ENCODE measurements around the gene ECE2. TPM values are rescaled to one million over a fixed set of nuclear protein-coding genes. Genes with fewer than 3 reads are reported as not detected.
"Not testable (repeated sequence)": the region's sequence is repeated elsewhere in the genome, so short reads cannot be mapped to it uniquely, and the experiment has no call there.

Gene ECE2
- total RNA-seq, 1 donor, result not detected

DNA sequence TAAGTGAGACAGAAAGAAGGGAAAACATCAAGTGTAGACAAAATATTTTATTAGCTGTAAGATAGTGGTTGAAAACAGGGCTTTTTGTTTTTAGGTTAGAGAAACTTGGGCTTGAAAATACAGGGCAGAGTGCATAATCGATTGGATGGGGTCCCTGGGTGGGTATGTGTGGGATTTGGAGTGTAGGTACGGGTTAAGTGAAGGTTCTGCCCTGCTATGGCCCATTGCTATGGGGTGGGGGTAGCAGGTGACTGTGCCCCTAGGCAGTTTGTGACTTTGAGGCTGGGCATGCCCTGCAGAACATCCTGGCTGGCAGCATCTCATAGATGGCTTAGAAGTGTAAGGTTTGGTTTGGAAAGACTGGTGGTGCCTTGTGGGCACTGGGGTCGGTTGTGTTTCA, 57.9 kb downstream of the ECE2 start:
- DNase-seq (ENCODE audit: low read depth in 2 of 3, low spot score in 2 of 3), result no peak

GRCh38 chr3:184334470-184335158, 58.8 kb downstream of the ECE2 start:
- peak in 2 of 3 donors; percentile 33 to 52 for DNase-seq (ENCODE audit: low read depth in 2 of 3, low spot score in 2 of 3)

DNA sequence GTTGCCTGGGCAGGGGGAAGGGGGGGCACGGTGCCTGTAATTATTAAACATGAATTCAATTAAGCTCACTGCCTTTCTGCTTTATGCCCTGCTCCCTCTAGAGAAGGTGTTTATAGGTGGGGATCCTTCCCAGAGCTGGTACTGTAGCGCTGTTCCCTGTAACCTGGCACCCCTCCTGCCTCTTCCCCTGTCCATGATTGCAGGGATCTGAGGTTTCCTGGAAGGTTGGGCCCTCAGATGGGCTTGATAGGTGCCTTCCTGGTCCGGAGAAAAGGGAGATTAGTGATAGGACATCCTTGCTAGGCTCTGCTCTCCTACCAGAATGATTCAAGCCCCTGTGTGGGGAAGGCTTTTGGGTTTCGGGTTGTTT, 59.5 kb downstream of the ECE2 start:
- no peak for DNase-seq (ENCODE audit: low read depth in 2 of 3, low spot score in 2 of 3)

DNA sequence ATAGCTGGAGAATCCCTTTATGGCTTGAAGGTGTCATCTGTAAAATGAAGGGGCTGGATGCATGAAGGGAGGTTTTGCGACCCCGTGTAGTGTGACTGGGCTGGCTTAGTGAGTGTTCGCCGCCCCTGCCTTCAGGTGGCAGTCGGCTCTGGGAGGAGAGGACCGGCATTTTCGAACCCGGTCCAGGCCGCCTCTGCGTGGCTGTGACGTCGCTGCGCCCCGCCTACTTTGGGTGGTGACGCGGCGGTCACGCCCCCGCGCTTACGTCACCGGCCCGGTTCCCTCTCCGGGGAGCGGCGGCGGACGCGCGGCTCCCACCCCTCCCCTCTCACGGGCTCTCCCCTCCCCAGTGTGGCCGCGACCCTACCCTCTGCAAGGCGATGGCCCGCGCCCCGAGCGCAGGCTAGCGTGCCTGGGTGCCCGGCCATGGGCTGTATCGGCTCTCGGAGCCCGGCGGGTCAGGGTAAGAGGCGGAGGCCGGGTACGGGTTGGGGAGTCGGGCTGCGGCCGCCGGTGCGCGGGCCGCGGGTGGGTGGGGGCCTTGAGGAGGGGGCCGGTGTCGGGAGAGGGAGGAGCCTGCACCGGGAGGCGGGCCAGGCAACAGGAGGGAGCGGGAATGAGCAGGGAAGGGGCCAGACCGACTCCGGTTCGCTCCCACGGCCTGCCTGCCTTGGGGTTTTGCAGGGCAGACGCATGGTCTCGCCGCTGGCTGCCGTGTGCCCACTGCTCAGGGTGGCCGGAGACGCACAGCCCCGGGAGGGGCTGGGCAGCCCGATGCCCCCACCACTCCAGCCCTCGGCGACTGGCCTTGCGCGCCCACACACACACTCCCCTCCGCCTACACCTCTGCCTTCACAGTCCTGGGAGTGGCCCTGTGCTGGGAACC, 60.1 kb downstream of the ECE2 start:
- peak; percentile 76 to 88 (median 79) for DNase-seq (ENCODE audit: low read depth in 2 of 3, low spot score in 2 of 3)

- DNase-seq (ENCODE audit: low read depth in 2 of 3, low spot score in 2 of 3), result no peak
These were observed 61.0 kb downstream of the ECE2 start for GRCh38 chr3:184336547-184337398.

- no peak for DNase-seq (ENCODE audit: low read depth in 2 of 3, low spot score in 2 of 3)
These were observed 61.5 kb downstream of the ECE2 start, which contains the start of gene FAM131A for GRCh38 chr3:184337399-184337714. FAM131A (plus strand) TSS chr3:184337600; CDS start chr3:184337631, 31 bp downstream.

GRCh38 chr3:184337981-184338380, 62.2 kb downstream of the ECE2 start:
- no peak for DNase-seq (ENCODE audit: low read depth in 2 of 3, low spot score in 2 of 3)

- no peak for DNase-seq (ENCODE audit: low read depth in 2 of 3, low spot score in 2 of 3)
These were observed 62.7 kb downstream of the ECE2 start for GRCh38 chr3:184338511-184338945.

DNA sequence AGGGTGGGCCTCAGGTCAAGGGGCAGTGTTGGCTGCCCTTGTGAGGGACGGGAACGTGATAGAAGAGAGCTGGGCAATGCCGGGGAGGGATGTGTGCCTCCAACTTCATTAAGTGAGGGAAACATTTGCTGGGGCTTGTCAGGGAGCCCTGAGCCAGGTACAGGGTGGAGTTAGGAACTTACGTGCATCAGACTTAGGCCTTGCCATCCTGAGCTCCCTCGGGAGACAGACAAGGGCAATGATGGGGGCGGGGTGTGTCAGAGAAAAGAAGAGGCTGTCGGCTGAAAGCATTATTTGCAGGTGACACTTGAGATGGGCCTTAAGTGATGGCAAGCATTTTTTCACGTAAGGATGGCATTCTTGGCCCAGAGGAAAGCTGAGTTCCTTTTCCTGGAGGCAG, 63.2 kb downstream of the ECE2 start:
- DNase-seq (ENCODE audit: low read depth in 2 of 3, low spot score in 2 of 3), result no peak

DNA sequence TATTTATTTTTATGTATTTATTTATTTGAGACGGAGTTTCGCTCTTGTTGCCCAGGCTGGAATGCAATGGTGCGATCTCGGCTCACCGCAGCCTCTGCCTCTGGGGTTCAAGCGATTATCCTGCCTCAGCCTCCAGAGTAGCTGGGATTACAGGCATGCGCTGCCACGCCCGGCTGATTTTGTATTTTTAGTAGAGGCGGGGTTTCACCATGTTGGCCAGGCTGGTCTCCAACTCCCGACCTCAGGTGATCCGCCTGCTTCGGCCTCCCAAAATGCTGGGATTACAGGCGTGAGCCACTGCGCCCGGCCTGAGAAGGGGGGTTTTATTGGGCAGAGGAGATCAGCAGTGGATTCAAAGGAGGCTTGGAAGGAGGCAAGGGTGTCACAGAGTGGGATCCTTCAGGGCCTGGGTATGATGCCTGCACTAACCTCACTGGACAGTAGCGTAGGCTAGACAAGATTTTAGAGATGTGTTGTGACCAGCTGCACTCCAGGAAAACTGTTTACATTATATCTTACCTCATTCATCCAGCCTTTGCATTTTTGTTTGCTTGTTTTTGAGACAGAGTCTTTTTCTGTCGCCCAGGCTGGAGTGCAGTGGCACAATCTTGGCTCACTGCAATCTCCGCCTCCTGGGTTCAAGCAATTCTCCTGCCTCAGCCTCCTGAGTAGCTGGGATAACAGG, 63.8 kb downstream of the ECE2 start:
- not testable (repeated sequence) for DNase-seq (ENCODE audit: low read depth in 2 of 3, low spot score in 2 of 3)

DNA sequence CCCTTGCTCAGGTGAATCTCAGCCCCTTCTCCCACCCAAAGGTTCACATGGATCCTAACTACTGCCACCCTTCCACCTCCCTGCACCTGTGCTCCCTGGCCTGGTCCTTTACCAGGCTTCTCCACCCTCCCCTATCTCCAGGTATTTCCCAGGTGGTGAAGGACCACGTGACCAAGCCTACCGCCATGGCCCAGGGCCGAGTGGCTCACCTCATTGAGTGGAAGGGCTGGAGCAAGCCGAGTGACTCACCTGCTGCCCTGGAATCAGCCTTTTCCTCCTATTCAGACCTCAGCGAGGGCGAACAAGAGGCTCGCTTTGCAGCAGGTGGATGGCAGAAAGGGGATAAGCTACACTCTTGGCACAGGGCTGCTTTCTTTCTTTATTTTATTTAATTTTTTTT, 66.1 kb downstream of the ECE2 start:
- no peak for DNase-seq (ENCODE audit: low read depth in 2 of 3, low spot score in 2 of 3)

Small RNA genes within 50 kb of the gene (small RNA-seq; reads per million reads assigned to genes)
- gene MIR1224 (not detected), gene SNORD66 (2,186 reads per million, percentile 99 among the genes with 10 or more reads in this experiment)

Other genes starting within 250 kb of the ECE2 start
- not detected for gene HTR3D, start 244.3 kb upstream of the ECE2 start, total RNA-seq
- not detected for gene HTR3C, start 223.0 kb upstream of the ECE2 start, total RNA-seq
- not detected for gene HTR3E, start 179.0 kb upstream of the ECE2 start, total RNA-seq
- 60.3 TPM for gene EIF2B5, start 140.7 kb upstream of the ECE2 start, total RNA-seq
- 38.0 TPM for gene DVL3, start 120.6 kb upstream of the ECE2 start, total RNA-seq
- 290 TPM for gene AP2M1, start 101.2 kb upstream of the ECE2 start, total RNA-seq
- 53.9 TPM for gene ABCF3, start 89.8 kb upstream of the ECE2 start, total RNA-seq
- under 0.01 TPM for gene VWA5B2, start 46.4 kb upstream of the ECE2 start, total RNA-seq
- gene ALG3, start 27.1 kb upstream of the ECE2 start, total RNA-seq, result 54.7 TPM
- 9.7 TPM for gene EEF1AKMT4, start 26.4 kb upstream of the ECE2 start, total RNA-seq
- gene CAMK2N2, start 14.5 kb upstream of the ECE2 start, total RNA-seq, result not detected
- 259 TPM for gene PSMD2, start 23.2 kb downstream of the ECE2 start, total RNA-seq
- 184 TPM for gene EIF4G1, start 38.6 kb downstream of the ECE2 start, total RNA-seq
- 17.0 TPM for gene FAM131A, start 61.6 kb downstream of the ECE2 start, total RNA-seq
- 3.5 TPM for gene CLCN2, start 85.6 kb downstream of the ECE2 start, total RNA-seq
- 46.9 TPM for gene POLR2H, start 85.7 kb downstream of the ECE2 start, total RNA-seq
- not detected for gene THPO, start 102.2 kb downstream of the ECE2 start, total RNA-seq
- gene CHRD, start 104.0 kb downstream of the ECE2 start, total RNA-seq, result under 0.01 TPM